ENCODE measurements around the gene TBC1D9B.

- TF ChIP-seq CREB1 (CRISPR knock-in tag; IDR thresholded peaks at IDR 0.05) (no peak), CTCF (IDR thresholded peaks at IDR 0.05) (no peak), ZNF138 (CRISPR knock-in tag; conservative IDR thresholded peaks at IDR 0.05) (no peak)
Measured at GRCh38 chr5:179882338-179882737, 25.4 kb downstream of the TBC1D9B start.
